GM12801 (cell line): ENCODE measurements around the gene CHST11.

Source experiments
- CTCF ChIP-seq: IDR thresholded peaks from one replicate; pipeline ENCODE4 v1.5.1; 2011; ENCODE audit warnings: control low read depth; ENCODE audit not compliant: insufficient read length; ENCODE audit errors: extremely low read depth

The CHST11 gene

DNA sequence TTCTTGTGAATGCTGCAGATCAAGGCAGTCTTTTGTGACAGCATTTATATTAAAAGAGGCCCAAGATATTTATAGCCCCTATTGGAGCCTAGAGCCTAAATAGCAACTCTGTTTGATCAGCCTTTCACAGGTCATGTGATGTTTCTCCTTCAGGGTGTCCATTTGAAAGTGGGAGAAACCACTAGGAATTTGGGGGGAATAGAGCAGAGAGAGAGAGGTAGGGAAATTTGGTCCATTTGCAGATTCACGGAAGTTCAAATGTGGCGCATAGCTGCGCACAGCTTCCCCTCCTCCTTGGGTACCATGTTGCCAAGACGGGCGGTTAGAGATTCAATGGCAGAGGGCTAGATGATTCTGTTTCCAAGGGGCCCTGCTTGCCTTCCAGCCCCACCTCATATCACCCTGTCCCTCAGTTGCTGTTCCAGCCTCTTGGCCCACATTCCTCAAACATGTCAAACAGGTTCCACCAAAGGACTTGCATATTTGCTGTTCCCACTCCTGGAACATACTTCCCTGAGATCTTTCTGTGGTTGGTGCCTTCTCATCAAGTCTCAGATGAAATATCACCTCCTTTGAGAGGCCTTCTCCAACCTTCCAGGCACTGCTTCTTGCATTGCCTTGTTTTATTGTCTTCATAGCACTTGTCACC lies 220.8 kb downstream of the CHST11 start:
- TF ChIP-seq CTCF: no peak

GRCh38 chr12:104680070-104680469 lies 223.3 kb downstream of the CHST11 start:
- TF ChIP-seq CTCF: no peak

GRCh38 chr12:104680491-104680890 lies 223.7 kb downstream of the CHST11 start:
- TF ChIP-seq CTCF: no peak

- TF ChIP-seq CTCF: no peak
These were observed 224.4 kb downstream of the CHST11 start for GRCh38 chr12:104681012-104681690.

- TF ChIP-seq CTCF: no peak
These were observed 226.1 kb downstream of the CHST11 start for GRCh38 chr12:104682790-104683279.

DNA sequence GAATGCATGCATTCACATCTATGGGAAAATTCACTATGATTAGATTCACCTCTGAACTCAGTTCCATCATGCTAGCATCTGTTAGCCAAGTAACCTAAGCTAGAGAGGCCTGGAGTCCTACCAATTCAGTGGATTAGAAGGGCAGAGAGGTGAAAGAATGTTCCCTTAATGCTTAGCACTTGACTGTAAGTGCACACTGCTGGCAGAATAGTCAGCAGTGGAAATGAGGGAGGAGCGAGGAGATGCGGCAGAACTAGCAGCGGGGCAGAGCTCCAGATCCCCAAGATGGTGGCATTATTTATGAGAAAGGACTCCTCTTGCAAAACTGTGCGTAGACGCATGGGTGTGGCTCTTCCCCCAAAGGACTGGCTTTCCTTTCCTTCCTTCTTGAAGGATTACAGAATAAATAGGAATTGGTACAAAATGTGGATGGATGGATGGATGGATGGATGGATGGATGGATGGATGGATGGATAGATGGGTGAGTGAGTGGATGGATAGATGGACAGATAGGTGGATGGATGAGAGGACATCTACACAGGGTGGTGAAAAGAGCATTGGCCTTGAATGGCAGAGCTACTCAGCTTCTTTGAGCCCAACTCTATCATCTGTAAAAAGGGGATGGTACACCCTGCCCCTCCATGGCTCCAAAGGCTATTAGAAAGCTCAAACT lies 227.2 kb downstream of the CHST11 start:
- TF ChIP-seq CTCF: no peak

DNA sequence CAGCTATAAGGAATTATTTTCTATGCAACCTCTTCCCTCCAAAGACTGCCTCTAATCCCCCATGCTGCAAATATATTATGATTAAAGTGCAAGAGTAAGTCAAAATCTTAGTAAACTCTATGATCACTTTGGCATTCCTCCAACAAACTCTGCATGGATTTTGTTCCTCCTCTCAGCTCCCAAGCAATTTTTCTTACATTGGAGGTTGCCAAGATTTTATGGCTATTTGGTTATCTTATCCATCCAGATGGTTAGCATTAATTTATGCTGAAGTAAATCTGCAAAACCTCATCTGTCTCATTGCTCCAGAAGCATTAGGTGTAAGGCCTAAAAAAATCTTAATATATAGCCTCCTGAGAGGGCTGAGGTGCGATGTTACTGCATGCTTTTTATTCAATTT lies 228.1 kb downstream of the CHST11 start:
- TF ChIP-seq CTCF: no peak
